HG03342 (cell line): ENCODE data around the gene KRTAP10-11.
"Not testable (repeated sequence)": the region's sequence is repeated elsewhere in the genome, so short reads cannot be mapped to it uniquely, and the experiment has no call there.

Experiments used
- ATAC-seq: cut with Tn5 transposase; IDR thresholded peaks from one replicate; pipeline ENCODE4 v1.9.1; 2021; ENCODE audit warnings: mild to moderate bottlenecking, moderate library complexity; ENCODE audit not compliant: unreplicated experiment

Gene KRTAP10-11

GRCh38 chr21:44661567-44661966, 15.4 kb downstream of the KRTAP10-11 start:
- ATAC-seq: not testable (repeated sequence)

GRCh38 chr21:44664691-44665090, 18.5 kb downstream of the KRTAP10-11 start:
- no peak for ATAC-seq

- ATAC-seq: no peak
Observed at GRCh38 chr21:44666401-44667320, 20.4 kb downstream of the KRTAP10-11 start, which contains the start of gene KRTAP12-2. KRTAP12-2 (minus strand) TSS chr21:44666927; CDS start chr21:44666886, 41 bp downstream.

- no peak for ATAC-seq
Observed at GRCh38 chr21:44667612-44668011, 21.4 kb downstream of the KRTAP10-11 start.

- no peak for ATAC-seq
Observed at GRCh38 chr21:44670642-44671432, 24.6 kb downstream of the KRTAP10-11 start.

GRCh38 chr21:44671911-44672310, 25.7 kb downstream of the KRTAP10-11 start:
- ATAC-seq: no peak

GRCh38 chr21:44677881-44678280, 31.7 kb downstream of the KRTAP10-11 start:
- no peak for ATAC-seq

- no peak for ATAC-seq
Observed at GRCh38 chr21:44681152-44681551, 34.9 kb downstream of the KRTAP10-11 start.

GRCh38 chr21:44681861-44682579, 35.8 kb downstream of the KRTAP10-11 start, which contains the start of gene KRTAP12-1:
KRTAP12-1 (minus strand) TSS chr21:44682163; CDS start chr21:44682123, 40 bp downstream.
- no peak for ATAC-seq

GRCh38 chr21:44682580-44683151, 36.5 kb downstream of the KRTAP10-11 start:
- ATAC-seq: no peak

GRCh38 chr21:44684077-44684476, 37.9 kb downstream of the KRTAP10-11 start:
- ATAC-seq: no peak

- ATAC-seq: no peak
Observed at GRCh38 chr21:44684483-44684882, 38.3 kb downstream of the KRTAP10-11 start.

GRCh38 chr21:44685050-44685449, 38.8 kb downstream of the KRTAP10-11 start:
- not testable (repeated sequence) for ATAC-seq

GRCh38 chr21:44686000-44686781, 40.0 kb downstream of the KRTAP10-11 start:
- ATAC-seq: no peak

- no peak for ATAC-seq
Observed at GRCh38 chr21:44686843-44687561, 40.8 kb downstream of the KRTAP10-11 start.

- ATAC-seq: no peak
Observed at GRCh38 chr21:44687671-44688070, 41.5 kb downstream of the KRTAP10-11 start.

- not testable (repeated sequence) for ATAC-seq
Observed at GRCh38 chr21:44689740-44690139, 43.5 kb downstream of the KRTAP10-11 start.

GRCh38 chr21:44691686-44692085, 45.5 kb downstream of the KRTAP10-11 start:
- ATAC-seq: no peak
